ENCODE results near the gene UBE2F. TPM values are rescaled to one million over a fixed set of nuclear protein-coding genes. Genes with fewer than 3 reads are reported as not detected.

The UBE2F gene
- total and polyA plus RNA-seq, 9 donors = 20.3 to 48.4 (median 23.8) TPM

GRCh38 chr2:237921967-237922492, 44.8 kb upstream of the UBE2F start:
- DNase-seq = peak in 1 of 5 donors; percentile 31
- H3K9me3 ChIP-seq = no peaks in the 10 kb centered on the region
- no peak overlapping the region for H3K4me3 ChIP-seq
- H3K36me3 ChIP-seq = no peaks in the 10 kb centered on the region
- H3K4me1 ChIP-seq (ENCODE audit: insufficient read depth) = peaks cover 6% of the 10 kb centered on the region
- WGBS, 3 donors = 94 to 98% (median 94%) methylated on average over 10 of the region's 10 CpGs
- H3K27ac ChIP-seq = no peak overlapping the region
- TF ChIP-seq CTCF (IDR thresholded peaks at IDR 0.05) = no peak
- TF ChIP-seq POLR2A (IDR thresholded peaks at IDR 0.05) = no peak
- no peak for TF ChIP-seq EP300 (IDR thresholded peaks at IDR 0.05)
- intact Hi-C loops (cut with DNase I) = loop anchor here in 2 of 4 donors (5.0 to 10.0 kb wide), 3 partner anchors 57 to 343 kb away; no protein-coding TSS in a partner anchor
- no peaks in the 10 kb centered on the region for H3K27me3 ChIP-seq

- Histone ChIP-seq H3K4me1 (ENCODE audit: insufficient read depth) (peaks cover 6% of the 10 kb centered on the region), H3K4me3 (no peak overlapping the region), H3K36me3 (no peaks in the 10 kb centered on the region), H3K9me3 (no peaks in the 10 kb centered on the region), H3K27me3 (no peaks in the 10 kb centered on the region), H3K27ac (peak overlapping the region; percentile 42 to 60)
- 27 to 46% (median 46%) methylated on average over 10 to 13 of the region's 13 CpGs for WGBS, 3 donors
- TF ChIP-seq EP300 (IDR thresholded peaks at IDR 0.05) (no peak), CTCF (IDR thresholded peaks at IDR 0.05) (no peak), POLR2A (IDR thresholded peaks at IDR 0.05) (no peak)
- intact Hi-C loops (cut with DNase I) = loop anchor here in 2 of 4 donors (5.0 to 10.0 kb wide), 3 partner anchors 58 to 342 kb away; no protein-coding TSS in a partner anchor
- DNase-seq = peak in 1 of 5 donors; percentile 37
Measured at GRCh38 chr2:237922641-237923361, 44.0 kb upstream of the UBE2F start.

- peak; percentile 80 to 88 (median 84) for DNase-seq
Measured at GRCh38 chr2:237923481-237924163, 43.2 kb upstream of the UBE2F start.

More at GRCh38 chr2:237923481-237924163, 43.2 kb upstream of the UBE2F start:
- Histone ChIP-seq H3K36me3 (no peaks in the 10 kb centered on the region), H3K4me3 (peak overlapping the region; percentile 14), H3K27ac (peak overlapping the region; percentile 42 to 60), H3K4me1 (ENCODE audit: insufficient read depth) (peaks cover 6% of the 10 kb centered on the region), H3K27me3 (no peaks in the 10 kb centered on the region), H3K9me3 (no peaks in the 10 kb centered on the region)
- intact Hi-C loops (cut with DNase I) = loop anchor here in 2 of 4 donors (5.0 to 10.0 kb wide), 3 partner anchors 59 to 341 kb away; no protein-coding TSS in a partner anchor
- WGBS, 3 donors = 3 to 13% (median 4%) methylated on average over 33 of the region's 33 CpGs
- no peak for TF ChIP-seq EP300 (IDR thresholded peaks at IDR 0.05)
- TF ChIP-seq CTCF (IDR thresholded peaks at IDR 0.05) = peak; percentile 94 to 96 (median 95)

All from ovary (tissue), 9 donors.